ENCODE results near the gene PLB1.

GRCh38 chr2:28610583-28611201 is 114.8 kb downstream of the PLB1 start:
- TF ChIP-seq CTCF (IDR thresholded peaks at IDR 0.05), result no peak
- no peak for TF ChIP-seq POLR2A (IDR thresholded peaks at IDR 0.05)

All from adrenal gland (tissue), 5 donors.